HG02981 (cell line): ENCODE results near the gene DSN1.
A peak's percentile ranks its signal among the peaks of the same experiment; 100 is the strongest.

Source experiments
- ATAC-seq: cut with Tn5 transposase; IDR thresholded peaks from one replicate; pipeline ENCODE4 v1.9.1; 2021; ENCODE audit warnings: mild to moderate bottlenecking, moderate library complexity; ENCODE audit not compliant: unreplicated experiment

DSN1 gene

GRCh38 chr20:36796117-36796516 is 22.6 kb upstream of the DSN1 start:
- no peak for ATAC-seq

GRCh38 chr20:36795691-36796090 is 22.1 kb upstream of the DSN1 start:
- no peak for ATAC-seq

GRCh38 chr20:36794116-36794474 is 20.5 kb upstream of the DSN1 start:
- ATAC-seq = no peak

GRCh38 chr20:36793294-36794115 is 19.9 kb upstream of the DSN1 start:
- ATAC-seq = no peak

GRCh38 chr20:36792422-36792821 is 18.9 kb upstream of the DSN1 start:
- ATAC-seq = no peak

- ATAC-seq = no peak
Observed at GRCh38 chr20:36791862-36792261, 18.3 kb upstream of the DSN1 start.

GRCh38 chr20:36786663-36787062 is 13.1 kb upstream of the DSN1 start:
- ATAC-seq = no peak

- ATAC-seq = no peak
Observed at GRCh38 chr20:36786246-36786645, 12.7 kb upstream of the DSN1 start.

GRCh38 chr20:36785308-36785707 is 11.7 kb upstream of the DSN1 start:
- no peak for ATAC-seq

GRCh38 chr20:36784900-36785299 is 11.3 kb upstream of the DSN1 start:
- no peak for ATAC-seq

- ATAC-seq = no peak
Observed at GRCh38 chr20:36784116-36784515, 10.6 kb upstream of the DSN1 start.

- ATAC-seq = no peak
Observed at GRCh38 chr20:36779656-36780025, 6.1 kb upstream of the DSN1 start.

- ATAC-seq = no peak
Observed at GRCh38 chr20:36778831-36779655, 5.5 kb upstream of the DSN1 start.

- no peak for ATAC-seq
Observed at GRCh38 chr20:36777576-36777975, 4.0 kb upstream of the DSN1 start.

GRCh38 chr20:36777167-36777566 is 3.6 kb upstream of the DSN1 start:
- ATAC-seq = no peak

- no peak for ATAC-seq
Observed at GRCh38 chr20:36775826-36776225, 2.3 kb upstream of the DSN1 start.

GRCh38 chr20:36775196-36775595 is 1.6 kb upstream of the DSN1 start:
- ATAC-seq = no peak

- ATAC-seq = peak; percentile 15
Observed at GRCh38 chr20:36773107-36773596, 411 bp downstream of the DSN1 start.

- ATAC-seq = no peak
Observed at GRCh38 chr20:36770680-36771079, 2.9 kb downstream of the DSN1 start.

- no peak for ATAC-seq
Observed at GRCh38 chr20:36768768-36769430, 4.7 kb downstream of the DSN1 start.

- no peak for ATAC-seq
Observed at GRCh38 chr20:36761125-36761524, 12.4 kb downstream of the DSN1 start.

- no peak for ATAC-seq
Observed at GRCh38 chr20:36760647-36761046, 12.9 kb downstream of the DSN1 start.
